Liver (tissue), 3 donors: ENCODE results near the gene GDF11.

ENCODE experiments used
- ATF3 ChIP-seq: IDR thresholded peaks from 2 replicates; pipeline ENCODE4 v1.6.1; 2016; ENCODE audit warnings: antibody characterized with exemption
- CTCF ChIP-seq: fragments of 150-350 bp; IDR thresholded peaks from 2 replicates; pipeline ENCODE4 v1.5.1; 2017; ENCODE audit warnings: improper control_type of control experiment, low read depth, low read length; ENCODE audit not compliant: missing input control
- GABPA ChIP-seq, 2 donors: IDR thresholded peaks in 1 of 2; conservative IDR thresholded peaks in 1 of 2; 2 replicates each; pipeline ENCODE4 v1.6.1; 2016; ENCODE audit warnings: antibody characterized with exemption in 2 of 2, mild to moderate bottlenecking in 1 of 2, moderate library complexity in 1 of 2
- HNF4A ChIP-seq, 2 donors: conservative IDR thresholded peaks; 2 replicates each; pipeline ENCODE4 v1.6.1; 2016; ENCODE audit warnings: antibody characterized with exemption in 2 of 2, mild to moderate bottlenecking in 2 of 2
- JUND ChIP-seq, 2 donors: IDR thresholded peaks; 2 replicates each; pipeline ENCODE4 v1.6.1; 2016; ENCODE audit warnings: antibody characterized with exemption in 2 of 2
- MAX ChIP-seq: IDR thresholded peaks from 2 replicates; pipeline ENCODE4 v1.6.1; 2016; ENCODE audit warnings: antibody characterized with exemption
- NR2F2 ChIP-seq: IDR thresholded peaks from 2 replicates; pipeline ENCODE4 v1.6.1; 2016; ENCODE audit warnings: antibody characterized with exemption
- RAD21 ChIP-seq, 2 donors: IDR thresholded peaks; 2 replicates each; pipeline ENCODE4 v1.6.1; 2016; ENCODE audit warnings: antibody characterized with exemption in 2 of 2, mild to moderate bottlenecking in 2 of 2
- REST ChIP-seq: IDR thresholded peaks from 2 replicates; pipeline ENCODE4 v1.6.1; 2016; ENCODE audit warnings: antibody characterized with exemption, mild to moderate bottlenecking
- SP1 ChIP-seq: IDR thresholded peaks from 2 replicates; pipeline ENCODE4 v1.6.1; 2018; ENCODE audit warnings: antibody characterized with exemption, mild to moderate bottlenecking
- TAF1 ChIP-seq: conservative IDR thresholded peaks from 2 replicates; pipeline ENCODE4 v1.6.1; 2016; ENCODE audit warnings: antibody characterized with exemption, mild to moderate bottlenecking
- YY1 ChIP-seq: IDR thresholded peaks from 2 replicates; pipeline ENCODE4 v1.6.1; 2016; ENCODE audit warnings: antibody characterized with exemption, mild to moderate bottlenecking
- ZBTB33 ChIP-seq: IDR thresholded peaks from 2 replicates; pipeline ENCODE4 v1.6.1; 2016; ENCODE audit warnings: antibody characterized with exemption
- donor health status: healthy.
- donor health status: healthy.

DNA sequence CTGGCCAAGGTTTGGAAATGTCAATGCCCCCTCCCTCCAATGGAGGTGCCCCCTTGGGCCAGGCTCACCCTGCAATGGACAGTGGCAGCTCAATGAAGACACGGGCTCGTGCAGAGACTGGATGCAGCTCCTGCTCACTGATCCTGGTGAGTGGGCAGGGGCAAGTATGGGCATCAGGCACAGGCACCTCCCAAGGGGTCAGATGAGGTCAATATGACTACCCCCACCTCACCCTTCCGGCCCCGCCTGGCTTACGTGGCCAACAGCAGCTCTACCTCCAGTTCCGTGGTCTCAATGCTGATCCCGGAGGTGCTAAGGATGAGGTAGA is 48.8 kb upstream of the GDF11 start:
- no peak for TF ChIP-seq CTCF
- TF ChIP-seq RAD21 (IDR thresholded peaks at IDR 0.05): no peak
- TF ChIP-seq JUND (IDR thresholded peaks at IDR 0.05): no peak
- no peak for TF ChIP-seq SP1
- no peak for TF ChIP-seq NR2F2
- no peak for TF ChIP-seq YY1
- no peak for TF ChIP-seq MAX
- TF ChIP-seq REST: no peak
- TF ChIP-seq TAF1: no peak
- TF ChIP-seq ATF3: no peak
- no peak for TF ChIP-seq ZBTB33
- no peak for TF ChIP-seq GABPA (IDR thresholded peaks at IDR 0.05 in 1 of 2, conservative IDR thresholded peaks at IDR 0.05 in 1 of 2)
- TF ChIP-seq HNF4A (conservative IDR thresholded peaks at IDR 0.05): no peak
